Endothelial cell of umbilical vein (primary cell): Measurements from ENCODE around the gene GADD45G. TPM values are rescaled to one million over a fixed set of nuclear protein-coding genes. Genes with fewer than 3 reads are reported as not detected.

Source experiments
- BruUV-seq: library from RNA; stranded (reverse); fragments of 400-500 nt; replicated peaks from 2 replicates; lab custom pipeline; 2021; lab: Mats Ljungman, UMichigan
- CTCF ChIA-PET: fragments of 300-600, 350-600 bp; sonication (Branson Sonifier 250); formaldehyde crosslinking; loops from one replicate; lab custom pipeline; 2021; ENCODE audit warnings: antibody characterized with exemption, inconsistent platforms; lab: Charles Lee
- POLR2A ChIA-PET: fragments of 300-600, 350-600 bp; sonication (Branson Sonifier 250); formaldehyde crosslinking; loops from one replicate; lab custom pipeline; 2021; ENCODE audit warnings: antibody characterized with exemption, inconsistent platforms; lab: Charles Lee
- DNase-seq: peaks from one replicate; pipeline ENCODE4 v3.0.0-alpha.2; 2011; ENCODE audit warnings: low read depth, low spot score
- FAIRE-seq: peaks from 2 replicates; lab custom pipeline; 2011; peaks lifted over from hg19 to GRCh38; lab: Jason Lieb, UNC
- H2AFZ ChIP-seq: 2 replicates; pipeline ENCODE4 v1.6.0; 2012; ENCODE audit warnings: low read depth, low read length, control low read depth, inconsistent platforms
- H3K27ac ChIP-seq: 2 replicates; pipeline ENCODE4 v1.5.1; 2011; ENCODE audit warnings: low read depth, mild to moderate bottlenecking, control low read depth, low read length, moderate library complexity; ENCODE audit not compliant: insufficient read depth
- H3K27me3 ChIP-seq, 2 experiments: 2 replicates each; pipeline versions ENCODE4 v1.6.0 to v1.6.1; 2011; ENCODE audit warnings: low read length in 2 of 2, mixed read lengths in 1 of 2; ENCODE audit not compliant: control insufficient read depth in 2 of 2, insufficient read depth in 2 of 2
- H3K36me3 ChIP-seq, 2 experiments: 2 replicates in 1 of 2; 3 replicates in 1 of 2; pipeline ENCODE4 v1.5.1; 2011; ENCODE audit warnings: low read length in 2 of 2, mild to moderate bottlenecking in 1 of 2, moderate library complexity in 1 of 2; ENCODE audit not compliant: control insufficient read depth in 2 of 2, insufficient read depth in 2 of 2; ENCODE audit errors: extremely low read depth in 1 of 2
- H3K4me1 ChIP-seq: 3 replicates; pipeline ENCODE4 v1.5.1; 2011; ENCODE audit warnings: mild to moderate bottlenecking, low read length; ENCODE audit not compliant: control insufficient read depth, insufficient read depth; ENCODE audit errors: extremely low read depth
- H3K4me2 ChIP-seq: 2 replicates; pipeline ENCODE4 v1.6.1; 2011; ENCODE audit warnings: low read length, control low read depth, mixed read lengths; ENCODE audit not compliant: insufficient read depth
- H3K4me3 ChIP-seq, 3 experiments: fragments of 200-600 bp in 1 of 3; sonication (generic), shearing (Covaris generic) in 1 of 3; replicated peaks in 1 of 3; 2 replicates each; pipeline ENCODE4 v1.5.1; 2011 to 2016; ENCODE audit warnings: control low read depth in 3 of 3, low read length in 3 of 3, mild to moderate bottlenecking in 2 of 3, inconsistent platforms in 1 of 3, low read depth in 1 of 3, moderate library complexity in 1 of 3; ENCODE audit not compliant: insufficient read depth in 1 of 3
- H3K79me2 ChIP-seq: 2 replicates; pipeline ENCODE4 v1.6.0; 2012; ENCODE audit warnings: low read length, inconsistent platforms; ENCODE audit not compliant: control insufficient read depth, insufficient read depth
- H3K9ac ChIP-seq: replicated peaks from 2 replicates; pipeline ENCODE3; 2011; ENCODE audit warnings: low read length, control low read depth; ENCODE audit not compliant: insufficient read depth; ENCODE audit errors: extremely low read depth
- H3K9me1 ChIP-seq: replicated peaks from 3 replicates; pipeline ENCODE4 v1.6.0; 2011; ENCODE audit warnings: mild to moderate bottlenecking, low read length; ENCODE audit not compliant: control insufficient read depth, insufficient read depth; ENCODE audit errors: extremely low read depth
- H3K9me3 ChIP-seq: replicated peaks from 2 replicates; pipeline ENCODE4 v1.5.1; 2012; ENCODE audit warnings: low read length, inconsistent platforms; ENCODE audit not compliant: control insufficient read depth, insufficient read depth
- H4K20me1 ChIP-seq: replicated peaks from 2 replicates; pipeline ENCODE3; 2011; ENCODE audit warnings: mild to moderate bottlenecking, low read length; ENCODE audit not compliant: control insufficient read depth, insufficient read depth; ENCODE audit errors: extremely low read depth
- CTCF ChIP-seq, 2 donors: IDR thresholded peaks; 1 replicate in 1 of 2; 2 replicates in 1 of 2; pipeline ENCODE4 v1.5.1; 2011; ENCODE audit warnings: low read length in 2 of 2, mild to moderate bottlenecking in 2 of 2, moderate library complexity in 2 of 2, control low read depth in 1 of 2, inconsistent platforms in 1 of 2, low read depth in 1 of 2; ENCODE audit not compliant: insufficient read depth in 1 of 2; ENCODE audit errors: extremely low read depth in 1 of 2
- EZH2 ChIP-seq: IDR thresholded peaks from 2 replicates; pipeline ENCODE4 v1.6.1; 2012; ENCODE audit warnings: borderline replicate concordance, low read depth, mild to moderate bottlenecking, moderate library complexity, low read length, inconsistent platforms; ENCODE audit not compliant: severe bottlenecking
- FOS ChIP-seq: IDR thresholded peaks from 2 replicates; pipeline ENCODE4 v1.6.1; 2011; ENCODE audit warnings: mild to moderate bottlenecking, low read length, moderate library complexity, borderline replicate concordance; ENCODE audit not compliant: insufficient read depth
- GATA2 ChIP-seq: IDR thresholded peaks from 2 replicates; pipeline ENCODE4 v1.7.0; 2011; ENCODE audit warnings: low read depth, mild to moderate bottlenecking, moderate library complexity, mixed read lengths, low read length; ENCODE audit not compliant: insufficient read length, insufficient read depth
- JUN ChIP-seq: IDR thresholded peaks from 2 replicates; pipeline ENCODE4 v1.6.1; 2011; ENCODE audit warnings: borderline replicate concordance, low read depth; ENCODE audit not compliant: insufficient read length, insufficient read depth
- MAX ChIP-seq: IDR thresholded peaks from 2 replicates; pipeline ENCODE4 v1.6.1; 2011; ENCODE audit not compliant: insufficient read depth, insufficient read length
- MYC ChIP-seq: IDR thresholded peaks from one replicate; pipeline ENCODE4 v1.6.1; 2011; ENCODE audit warnings: mild to moderate bottlenecking, low read depth, low read length
- POLR2A ChIP-seq: IDR thresholded peaks from 2 replicates; pipeline ENCODE4 v1.6.1; 2012; ENCODE audit warnings: low read depth, mild to moderate bottlenecking, control low read depth, low read length
- POLR2AphosphoS5 ChIP-seq: IDR thresholded peaks from 2 replicates; pipeline ENCODE4 v1.6.1; 2012; ENCODE audit warnings: low read depth, mild to moderate bottlenecking, control low read depth, low read length, moderate library complexity; ENCODE audit not compliant: insufficient read depth
- dilution Hi-C: fragments of 300-500 bp; cut with MboI; formaldehyde crosslinking; loops from one replicate; pipeline ENCODE4 v1.15.0; 2019; ENCODE audit warnings: low sequenced_read_pairs; ENCODE audit not compliant: extremely low pct_ligation_motif_present
- intact Hi-C: fragments of 100-400 bp; cut with micrococcal nuclease; formaldehyde crosslinking; loops from one replicate; pipeline ENCODE4 v1.10.0; 2022
- polyA plus RNA-seq, 4 experiments: library from polyadenylated mRNA; depleted of rRNA in 3 of 4; stranded (reverse) in 3 of 4; unstranded in 1 of 4; fragments of >200 nt; gene quantifications; 2 replicates each; pipeline versions ENCODE4 v1.2.1 to v1.2.3, GENCODE V29; 2011 to 2012; ENCODE audit warnings: missing spikeins in 1 of 4
- total RNA-seq: library from RNA; stranded (reverse); gene quantifications from 2 replicates; pipeline ENCODE4 v1.2.3, GENCODE V29; 2021

The GADD45G gene
- total and polyA plus RNA-seq, 2 donors (not counting 3 experiments of a cell fraction or from before 2014, with no cell fraction given), result 0.44 to 0.64 TPM

- DNase-seq (no peak), FAIRE-seq (no peak)
- no peaks in the 10 kb centered on the region for H3K27me3 ChIP-seq
- CTCF ChIA-PET, result interaction anchor here (1.4 to 1.8 kb wide), 3 partner anchors 10 to 40 kb away, joined by 4 to 8 read pairs (median 5); no protein-coding TSS in a partner anchor
- no peak overlapping the region for H2AFZ ChIP-seq
- H3K4me3 ChIP-seq, result no peak overlapping the region
- no peaks in the 10 kb centered on the region for H3K79me2 ChIP-seq
- H3K9me1 ChIP-seq, result no peaks in the 10 kb centered on the region
- dilution Hi-C loops, result no loop called here
- no peak overlapping the region for H3K9ac ChIP-seq
- no TSS peak for BruUV-seq
- H3K4me1 ChIP-seq, result peaks cover 12% of the 10 kb centered on the region
- no peaks in the 10 kb centered on the region for H4K20me1 ChIP-seq
- intact Hi-C loops, result no loop called here
- H3K4me2 ChIP-seq, result no peak overlapping the region
- TF ChIP-seq MYC (no peak), JUN (no peak), MAX (no peak), FOS (no peak), POLR2AphosphoS5 (no peak), EZH2 (no peak), CTCF (IDR thresholded peaks at IDR 0.05; ENCODE audit: extremely low read depth in 1 of 2, insufficient read depth in 1 of 2, low read depth in 1 of 2, low read length in 2 of 2) (no peak), POLR2A (no peak), GATA2 (no peak)
- H3K27ac ChIP-seq, result no peak overlapping the region
- H3K9me3 ChIP-seq, result no peaks in the 10 kb centered on the region
- no peaks in the 10 kb centered on the region for H3K36me3 ChIP-seq
- POLR2A ChIA-PET, result no interaction called here
Measured at GRCh38 chr9:89558196-89558899, 46.5 kb upstream of the GADD45G start.
